HepG2 (cell line): ENCODE measurements around the gene C6orf132. TPM values are rescaled to one million over a fixed set of nuclear protein-coding genes. Genes with fewer than 3 reads are reported as not detected.

Experiments used
- EP300 ChIP-seq, 3 experiments: sonication (generic) in 1 of 3; formaldehyde crosslinking in 1 of 3; IDR thresholded peaks; 2 replicates each; pipeline versions ENCODE4 v1.5.1 to v1.6.1; 2011 to 2020; ENCODE audit warnings: low read depth in 2 of 3, low read length in 2 of 3, borderline replicate concordance in 1 of 3, improper control_type of control experiment in 1 of 3, mild to moderate bottlenecking in 1 of 3, missing genetic modification reagents in 1 of 3, moderate library complexity in 1 of 3
- PPARG ChIP-seq: conservative IDR thresholded peaks from 2 replicates; pipeline ENCODE4 v1.6.1; 2016; ENCODE audit warnings: missing biosample characterization, missing genetic modification reagents
- RFX3 ChIP-seq: IDR thresholded peaks from 2 replicates; pipeline ENCODE4 v1.6.1; 2016; ENCODE audit warnings: missing biosample characterization, missing genetic modification reagents
- SMAD3 ChIP-seq: sonication (generic); formaldehyde crosslinking; IDR thresholded peaks from 2 replicates; pipeline ENCODE4 v1.4.0; 2020; ENCODE audit warnings: missing genetic modification reagents
- ZNF546 ChIP-seq: sonication (generic); formaldehyde crosslinking; conservative IDR thresholded peaks from 2 replicates; pipeline ENCODE4 v1.8.1; 2023; ENCODE audit warnings: mild to moderate bottlenecking, missing genetic modification reagents
- polyA plus RNA-seq, 8 experiments: library from polyadenylated mRNA; depleted of rRNA in 3 of 8; stranded (reverse) in 7 of 8; unstranded in 1 of 8; fragments of >200 nt; fragmentation: Illumina TruSeq in 4 of 8; extraction: Trizol in 4 of 8; gene quantifications; 2 replicates each; pipeline versions ENCODE4 v1.2.1 to v1.2.3, GENCODE V29; 2011 to 2016; ENCODE audit warnings: low read depth in 4 of 8, missing spikeins in 1 of 8, mixed read lengths in 1 of 8; ENCODE audit not compliant: insufficient read depth in 1 of 8
- total RNA-seq, 5 experiments: library from RNA; depleted of rRNA; stranded (reverse); fragments of >200 nt; fragmentation: Illumina TruSeq; extraction: Trizol; gene quantifications; 2 replicates each; pipeline ENCODE4 v1.2.3, GENCODE V29; 2016; ENCODE audit warnings: low read depth in 1 of 5
- TF ChIP-seq, protein P1 (sequence below): sonication (generic); formaldehyde crosslinking; conservative IDR thresholded peaks from 2 replicates; pipeline ENCODE4 v1.4.0; 2020; ENCODE audit warnings: missing genetic modification reagents
- TF ChIP-seq, protein P2 (sequence below): sonication (generic); formaldehyde crosslinking; IDR thresholded peaks from 2 replicates; pipeline ENCODE4 v1.5.1; 2020; ENCODE audit warnings: mild to moderate bottlenecking, missing genetic modification reagents, moderate library complexity

The C6orf132 gene
- total and polyA plus RNA-seq, 2 of the 13 experiments (the other 11 are each of a cell fraction or from before 2014, with no cell fraction given): 0.78 to 3.0 TPM

DNA sequence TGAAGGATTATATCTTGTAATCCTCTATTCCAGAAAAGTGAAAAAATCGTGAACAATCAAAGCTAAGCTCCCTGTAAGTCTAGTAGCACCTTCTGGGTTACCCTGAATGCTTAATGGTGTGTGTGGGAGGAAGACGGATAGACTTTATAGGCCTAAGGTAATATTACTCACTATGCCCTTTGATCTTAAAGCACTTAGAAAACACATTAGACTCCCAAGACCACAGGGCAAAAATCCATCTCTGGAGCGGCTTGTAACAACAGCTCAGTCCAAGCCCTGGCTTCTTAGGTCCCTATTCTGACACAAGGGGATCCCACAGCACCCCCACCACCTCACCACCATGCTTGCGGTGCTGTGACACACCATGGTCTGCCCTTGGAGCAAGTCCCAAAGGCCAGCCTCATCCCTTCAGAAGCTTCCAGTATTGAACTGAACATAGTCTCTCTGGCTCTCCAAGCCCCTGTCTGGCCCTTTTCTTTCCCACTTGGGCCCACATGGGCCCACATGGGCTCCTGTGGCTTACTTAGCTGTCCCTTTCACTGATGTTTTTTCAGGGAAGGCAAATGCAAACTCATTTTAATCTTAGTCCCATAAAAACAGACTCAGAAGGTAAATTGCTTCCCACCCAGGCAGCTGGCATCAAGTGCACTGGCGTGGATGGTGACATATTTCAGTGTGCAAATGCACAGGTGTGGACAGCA is 28.3 kb downstream of the C6orf132 start (continued):
- TF ChIP-seq, protein P1, sequence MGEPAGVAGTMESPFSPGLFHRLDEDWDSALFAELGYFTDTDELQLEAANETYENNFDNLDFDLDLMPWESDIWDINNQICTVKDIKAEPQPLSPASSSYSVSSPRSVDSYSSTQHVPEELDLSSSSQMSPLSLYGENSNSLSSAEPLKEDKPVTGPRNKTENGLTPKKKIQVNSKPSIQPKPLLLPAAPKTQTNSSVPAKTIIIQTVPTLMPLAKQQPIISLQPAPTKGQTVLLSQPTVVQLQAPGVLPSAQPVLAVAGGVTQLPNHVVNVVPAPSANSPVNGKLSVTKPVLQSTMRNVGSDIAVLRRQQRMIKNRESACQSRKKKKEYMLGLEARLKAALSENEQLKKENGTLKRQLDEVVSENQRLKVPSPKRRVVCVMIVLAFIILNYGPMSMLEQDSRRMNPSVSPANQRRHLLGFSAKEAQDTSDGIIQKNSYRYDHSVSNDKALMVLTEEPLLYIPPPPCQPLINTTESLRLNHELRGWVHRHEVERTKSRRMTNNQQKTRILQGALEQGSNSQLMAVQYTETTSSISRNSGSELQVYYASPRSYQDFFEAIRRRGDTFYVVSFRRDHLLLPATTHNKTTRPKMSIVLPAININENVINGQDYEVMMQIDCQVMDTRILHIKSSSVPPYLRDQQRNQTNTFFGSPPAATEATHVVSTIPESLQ (CRISPR knock-in tag): no peak
- TF ChIP-seq, protein P2, sequence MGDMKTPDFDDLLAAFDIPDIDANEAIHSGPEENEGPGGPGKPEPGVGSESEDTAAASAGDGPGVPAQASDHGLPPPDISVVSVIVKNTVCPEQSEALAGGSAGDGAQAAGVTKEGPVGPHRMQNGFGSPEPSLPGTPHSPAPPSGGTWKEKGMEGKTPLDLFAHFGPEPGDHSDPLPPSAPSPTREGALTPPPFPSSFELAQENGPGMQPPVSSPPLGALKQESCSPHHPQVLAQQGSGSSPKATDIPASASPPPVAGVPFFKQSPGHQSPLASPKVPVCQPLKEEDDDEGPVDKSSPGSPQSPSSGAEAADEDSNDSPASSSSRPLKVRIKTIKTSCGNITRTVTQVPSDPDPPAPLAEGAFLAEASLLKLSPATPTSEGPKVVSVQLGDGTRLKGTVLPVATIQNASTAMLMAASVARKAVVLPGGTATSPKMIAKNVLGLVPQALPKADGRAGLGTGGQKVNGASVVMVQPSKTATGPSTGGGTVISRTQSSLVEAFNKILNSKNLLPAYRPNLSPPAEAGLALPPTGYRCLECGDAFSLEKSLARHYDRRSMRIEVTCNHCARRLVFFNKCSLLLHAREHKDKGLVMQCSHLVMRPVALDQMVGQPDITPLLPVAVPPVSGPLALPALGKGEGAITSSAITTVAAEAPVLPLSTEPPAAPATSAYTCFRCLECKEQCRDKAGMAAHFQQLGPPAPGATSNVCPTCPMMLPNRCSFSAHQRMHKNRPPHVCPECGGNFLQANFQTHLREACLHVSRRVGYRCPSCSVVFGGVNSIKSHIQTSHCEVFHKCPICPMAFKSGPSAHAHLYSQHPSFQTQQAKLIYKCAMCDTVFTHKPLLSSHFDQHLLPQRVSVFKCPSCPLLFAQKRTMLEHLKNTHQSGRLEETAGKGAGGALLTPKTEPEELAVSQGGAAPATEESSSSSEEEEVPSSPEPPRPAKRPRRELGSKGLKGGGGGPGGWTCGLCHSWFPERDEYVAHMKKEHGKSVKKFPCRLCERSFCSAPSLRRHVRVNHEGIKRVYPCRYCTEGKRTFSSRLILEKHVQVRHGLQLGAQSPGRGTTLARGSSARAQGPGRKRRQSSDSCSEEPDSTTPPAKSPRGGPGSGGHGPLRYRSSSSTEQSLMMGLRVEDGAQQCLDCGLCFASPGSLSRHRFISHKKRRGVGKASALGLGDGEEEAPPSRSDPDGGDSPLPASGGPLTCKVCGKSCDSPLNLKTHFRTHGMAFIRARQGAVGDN (CRISPR knock-in tag): 0 out of 2 replicates have a peak, but pooled peaks have one; percentile 9
- TF ChIP-seq ZNF546 (CRISPR knock-in tag) (no peak), EP300 (IDR thresholded peaks at IDR 0.05; ENCODE audit: low read depth in 2 of 2, low read length in 2 of 2) (peak in 1 of 2 experiments; percentile 25; a peak in 1 of 4 replicates), EP300 (CRISPR knock-in tag; IDR thresholded peaks at IDR 0.05; ENCODE audit: borderline replicate concordance) (no peak), RFX3 (no peak), PPARG (CRISPR knock-in tag) (0 out of 2 replicates have a peak, but pooled peaks have one; percentile 52), SMAD3 (CRISPR knock-in tag) (no peak)
- TF ChIP-seq, all 625 proteins: peak for 8
